ENCODE results near the gene AGO4.

Gene AGO4

GRCh38 chr1:35832276-35832905, 24.6 kb downstream of the AGO4 start:
- Histone ChIP-seq H3K9me3 (ENCODE audit: control insufficient read depth, insufficient read depth, low read length) (no peaks in the 10 kb centered on the region), H3K27me3 (ENCODE audit: control insufficient read depth, insufficient read depth, low read length) (no peaks in the 10 kb centered on the region), H3K4me1 (ENCODE audit: control insufficient read depth, insufficient read depth, low read length) (no peaks in the 10 kb centered on the region), H3K36me3 (ENCODE audit: control insufficient read depth, insufficient read depth, low read length) (peaks cover 3% of the 10 kb centered on the region), H3K9ac (ENCODE audit: low read depth, low read length) (no peak overlapping the region), H3K4me3 (ENCODE audit: low read depth, low read length) (no peak overlapping the region)

- no peaks in the 10 kb centered on the region for H3K27me3 ChIP-seq (ENCODE audit: control insufficient read depth, insufficient read depth, low read length)
- no peak overlapping the region for H3K4me3 ChIP-seq (ENCODE audit: low read depth, low read length)
- H3K9ac ChIP-seq (ENCODE audit: low read depth, low read length), result no peak overlapping the region
- no peaks in the 10 kb centered on the region for H3K4me1 ChIP-seq (ENCODE audit: control insufficient read depth, insufficient read depth, low read length)
- peaks cover 3% of the 10 kb centered on the region for H3K36me3 ChIP-seq (ENCODE audit: control insufficient read depth, insufficient read depth, low read length)
- H3K9me3 ChIP-seq (ENCODE audit: control insufficient read depth, insufficient read depth, low read length), result no peaks in the 10 kb centered on the region
Measured at GRCh38 chr1:35833395-35833794, 25.6 kb downstream of the AGO4 start.

GRCh38 chr1:35834218-35834617, 26.4 kb downstream of the AGO4 start:
- Histone ChIP-seq H3K9ac (ENCODE audit: low read depth, low read length) (no peak overlapping the region), H3K36me3 (ENCODE audit: control insufficient read depth, insufficient read depth, low read length) (peaks cover 3% of the 10 kb centered on the region), H3K27me3 (ENCODE audit: control insufficient read depth, insufficient read depth, low read length) (no peaks in the 10 kb centered on the region), H3K4me3 (ENCODE audit: low read depth, low read length) (no peak overlapping the region), H3K9me3 (ENCODE audit: control insufficient read depth, insufficient read depth, low read length) (no peaks in the 10 kb centered on the region), H3K4me1 (ENCODE audit: control insufficient read depth, insufficient read depth, low read length) (no peaks in the 10 kb centered on the region)

- peaks cover 3% of the 10 kb centered on the region for H3K36me3 ChIP-seq (ENCODE audit: control insufficient read depth, insufficient read depth, low read length)
- H3K9me3 ChIP-seq (ENCODE audit: control insufficient read depth, insufficient read depth, low read length), result no peaks in the 10 kb centered on the region
Measured at GRCh38 chr1:35835398-35835797, 27.6 kb downstream of the AGO4 start.

GRCh38 chr1:35836734-35837133, 28.9 kb downstream of the AGO4 start:
- Histone ChIP-seq H3K27me3 (ENCODE audit: control insufficient read depth, insufficient read depth, low read length) (no peaks in the 10 kb centered on the region), H3K9ac (ENCODE audit: low read depth, low read length) (no peak overlapping the region), H3K36me3 (ENCODE audit: control insufficient read depth, insufficient read depth, low read length) (peaks cover 6% of the 10 kb centered on the region), H3K4me3 (ENCODE audit: low read depth, low read length) (no peak overlapping the region), H3K9me3 (ENCODE audit: control insufficient read depth, insufficient read depth, low read length) (no peaks in the 10 kb centered on the region), H3K4me1 (ENCODE audit: control insufficient read depth, insufficient read depth, low read length) (no peaks in the 10 kb centered on the region)

More at GRCh38 chr1:35835398-35835797, 27.6 kb downstream of the AGO4 start:
- H3K9ac ChIP-seq (ENCODE audit: low read depth, low read length), result no peak overlapping the region
- no peaks in the 10 kb centered on the region for H3K27me3 ChIP-seq (ENCODE audit: control insufficient read depth, insufficient read depth, low read length)
- no peak overlapping the region for H3K4me3 ChIP-seq (ENCODE audit: low read depth, low read length)
- H3K4me1 ChIP-seq (ENCODE audit: control insufficient read depth, insufficient read depth, low read length), result no peaks in the 10 kb centered on the region

GRCh38 chr1:35838693-35839245, 31.0 kb downstream of the AGO4 start:
- no peak overlapping the region for H3K4me3 ChIP-seq (ENCODE audit: low read depth, low read length)
- no peaks in the 10 kb centered on the region for H3K9me3 ChIP-seq (ENCODE audit: control insufficient read depth, insufficient read depth, low read length)
- no peaks in the 10 kb centered on the region for H3K4me1 ChIP-seq (ENCODE audit: control insufficient read depth, insufficient read depth, low read length)
- peaks cover 6% of the 10 kb centered on the region for H3K36me3 ChIP-seq (ENCODE audit: control insufficient read depth, insufficient read depth, low read length)
- no peak overlapping the region for H3K9ac ChIP-seq (ENCODE audit: low read depth, low read length)
- H3K27me3 ChIP-seq (ENCODE audit: control insufficient read depth, insufficient read depth, low read length), result no peaks in the 10 kb centered on the region

- H3K4me1 ChIP-seq (ENCODE audit: control insufficient read depth, insufficient read depth, low read length), result no peaks in the 10 kb centered on the region
- H3K4me3 ChIP-seq (ENCODE audit: low read depth, low read length), result no peak overlapping the region
- H3K9me3 ChIP-seq (ENCODE audit: control insufficient read depth, insufficient read depth, low read length), result no peaks in the 10 kb centered on the region
- no peaks in the 10 kb centered on the region for H3K27me3 ChIP-seq (ENCODE audit: control insufficient read depth, insufficient read depth, low read length)
- H3K36me3 ChIP-seq (ENCODE audit: control insufficient read depth, insufficient read depth, low read length), result peaks cover 3% of the 10 kb centered on the region
- H3K9ac ChIP-seq (ENCODE audit: low read depth, low read length), result no peak overlapping the region
Measured at GRCh38 chr1:35844826-35845225, 37.0 kb downstream of the AGO4 start.

- Histone ChIP-seq H3K4me1 (ENCODE audit: control insufficient read depth, insufficient read depth, low read length) (no peaks in the 10 kb centered on the region), H3K36me3 (ENCODE audit: control insufficient read depth, insufficient read depth, low read length) (peaks cover 3% of the 10 kb centered on the region), H3K9me3 (ENCODE audit: control insufficient read depth, insufficient read depth, low read length) (no peaks in the 10 kb centered on the region), H3K27me3 (ENCODE audit: control insufficient read depth, insufficient read depth, low read length) (no peaks in the 10 kb centered on the region), H3K9ac (ENCODE audit: low read depth, low read length) (no peak overlapping the region), H3K4me3 (ENCODE audit: low read depth, low read length) (no peak overlapping the region)
Measured at GRCh38 chr1:35845766-35846165, 38.0 kb downstream of the AGO4 start.

- Histone ChIP-seq H3K9me3 (ENCODE audit: control insufficient read depth, insufficient read depth, low read length) (no peaks in the 10 kb centered on the region), H3K4me3 (ENCODE audit: low read depth, low read length) (no peak overlapping the region), H3K36me3 (ENCODE audit: control insufficient read depth, insufficient read depth, low read length) (no peaks in the 10 kb centered on the region), H3K9ac (ENCODE audit: low read depth, low read length) (no peak overlapping the region), H3K4me1 (ENCODE audit: control insufficient read depth, insufficient read depth, low read length) (no peaks in the 10 kb centered on the region), H3K27me3 (ENCODE audit: control insufficient read depth, insufficient read depth, low read length) (no peaks in the 10 kb centered on the region)
Measured at GRCh38 chr1:35847935-35848565, 40.2 kb downstream of the AGO4 start.

- no peaks in the 10 kb centered on the region for H3K9me3 ChIP-seq (ENCODE audit: control insufficient read depth, insufficient read depth, low read length)
- no peaks in the 10 kb centered on the region for H3K4me1 ChIP-seq (ENCODE audit: control insufficient read depth, insufficient read depth, low read length)
- no peak overlapping the region for H3K4me3 ChIP-seq (ENCODE audit: low read depth, low read length)
- no peaks in the 10 kb centered on the region for H3K27me3 ChIP-seq (ENCODE audit: control insufficient read depth, insufficient read depth, low read length)
- no peaks in the 10 kb centered on the region for H3K36me3 ChIP-seq (ENCODE audit: control insufficient read depth, insufficient read depth, low read length)
- H3K9ac ChIP-seq (ENCODE audit: low read depth, low read length), result no peak overlapping the region
Measured at GRCh38 chr1:35850051-35850450, 42.2 kb downstream of the AGO4 start.

- H3K9ac ChIP-seq (ENCODE audit: low read depth, low read length), result no peak overlapping the region
- H3K36me3 ChIP-seq (ENCODE audit: control insufficient read depth, insufficient read depth, low read length), result no peaks in the 10 kb centered on the region
- no peaks in the 10 kb centered on the region for H3K4me1 ChIP-seq (ENCODE audit: control insufficient read depth, insufficient read depth, low read length)
- no peak overlapping the region for H3K4me3 ChIP-seq (ENCODE audit: low read depth, low read length)
- no peaks in the 10 kb centered on the region for H3K27me3 ChIP-seq (ENCODE audit: control insufficient read depth, insufficient read depth, low read length)
- no peaks in the 10 kb centered on the region for H3K9me3 ChIP-seq (ENCODE audit: control insufficient read depth, insufficient read depth, low read length)
Measured at GRCh38 chr1:35850716-35851115, 42.9 kb downstream of the AGO4 start.

Data from iPS-15b (cell line).